GM10266 (cell line): Measurements from ENCODE around the gene FUBP1.

Source experiments
- DNase-seq: peaks from one replicate; pipeline ENCODE4 v3.0.0; 2012; ENCODE audit errors: extremely low spot score
- TF ChIP-seq, protein P1 (sequence below): IDR thresholded peaks from 2 replicates; pipeline ENCODE4 v1.5.1; 2012; ENCODE audit warnings: mild to moderate bottlenecking, low read depth; ENCODE audit not compliant: control insufficient read depth, insufficient read depth; ENCODE audit errors: missing control alignments

FUBP1 gene

DNA sequence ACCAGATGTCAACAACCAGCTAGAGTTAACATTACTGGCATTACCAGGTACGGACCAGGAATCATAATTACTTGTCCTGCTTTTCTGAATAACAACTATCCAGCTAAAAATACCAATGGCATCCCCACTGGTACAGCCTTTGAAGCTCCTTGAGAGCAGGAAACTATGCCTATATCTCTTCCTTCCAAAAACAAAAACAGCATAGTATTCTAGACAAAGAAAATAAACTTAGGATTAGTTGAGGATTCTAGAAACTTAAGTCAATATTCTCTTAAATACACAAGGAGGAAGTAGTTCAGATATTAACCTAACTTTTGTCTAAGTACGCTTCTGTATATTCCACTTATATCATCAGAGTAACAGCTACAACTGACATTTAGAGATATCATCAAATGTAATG is 3.0 kb downstream of the FUBP1 start:
- TF ChIP-seq, protein P1, sequence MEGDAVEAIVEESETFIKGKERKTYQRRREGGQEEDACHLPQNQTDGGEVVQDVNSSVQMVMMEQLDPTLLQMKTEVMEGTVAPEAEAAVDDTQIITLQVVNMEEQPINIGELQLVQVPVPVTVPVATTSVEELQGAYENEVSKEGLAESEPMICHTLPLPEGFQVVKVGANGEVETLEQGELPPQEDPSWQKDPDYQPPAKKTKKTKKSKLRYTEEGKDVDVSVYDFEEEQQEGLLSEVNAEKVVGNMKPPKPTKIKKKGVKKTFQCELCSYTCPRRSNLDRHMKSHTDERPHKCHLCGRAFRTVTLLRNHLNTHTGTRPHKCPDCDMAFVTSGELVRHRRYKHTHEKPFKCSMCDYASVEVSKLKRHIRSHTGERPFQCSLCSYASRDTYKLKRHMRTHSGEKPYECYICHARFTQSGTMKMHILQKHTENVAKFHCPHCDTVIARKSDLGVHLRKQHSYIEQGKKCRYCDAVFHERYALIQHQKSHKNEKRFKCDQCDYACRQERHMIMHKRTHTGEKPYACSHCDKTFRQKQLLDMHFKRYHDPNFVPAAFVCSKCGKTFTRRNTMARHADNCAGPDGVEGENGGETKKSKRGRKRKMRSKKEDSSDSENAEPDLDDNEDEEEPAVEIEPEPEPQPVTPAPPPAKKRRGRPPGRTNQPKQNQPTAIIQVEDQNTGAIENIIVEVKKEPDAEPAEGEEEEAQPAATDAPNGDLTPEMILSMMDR = no peak
- no peak for DNase-seq

DNA sequence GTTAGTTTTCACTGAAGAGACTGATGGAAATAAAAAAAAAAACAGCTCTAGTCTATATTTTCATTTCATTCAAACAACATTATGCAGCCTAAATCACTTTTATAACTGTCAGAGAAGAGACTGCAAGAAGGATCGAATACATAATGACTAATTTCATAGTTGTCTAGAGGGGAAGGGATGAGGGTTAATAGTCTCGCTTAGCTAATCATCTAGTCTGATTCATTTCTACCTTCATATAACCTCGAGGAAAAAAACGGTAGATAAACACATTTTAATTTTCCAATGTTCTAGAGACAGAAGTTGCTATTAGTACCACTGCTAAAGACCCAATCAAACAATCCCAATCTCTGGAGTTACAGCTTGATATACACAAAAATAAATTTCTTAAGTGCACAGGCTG is 3.5 kb downstream of the FUBP1 start:
- no peak for DNase-seq
- TF ChIP-seq, protein P1 = no peak

DNA sequence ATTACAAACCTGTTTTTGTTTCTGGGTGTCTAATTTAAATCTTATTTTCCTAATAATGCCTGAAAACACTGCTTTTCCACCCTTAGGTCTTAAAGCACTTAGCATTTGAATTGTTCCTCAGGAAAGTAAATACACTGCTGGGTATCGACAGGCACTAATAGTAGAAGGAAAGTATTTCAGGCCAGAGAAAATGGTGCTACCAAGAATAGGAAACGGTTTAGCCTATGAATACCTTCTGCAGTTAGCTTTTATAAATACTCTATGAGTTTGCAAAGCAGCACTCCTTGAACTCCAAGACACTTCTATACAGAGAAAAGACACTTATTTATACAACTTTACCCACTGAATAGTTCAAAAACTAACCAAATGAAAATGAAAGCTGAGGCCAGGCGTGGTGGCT is 6.8 kb downstream of the FUBP1 start:
- no peak for DNase-seq
- TF ChIP-seq, protein P1 = no peak

DNA sequence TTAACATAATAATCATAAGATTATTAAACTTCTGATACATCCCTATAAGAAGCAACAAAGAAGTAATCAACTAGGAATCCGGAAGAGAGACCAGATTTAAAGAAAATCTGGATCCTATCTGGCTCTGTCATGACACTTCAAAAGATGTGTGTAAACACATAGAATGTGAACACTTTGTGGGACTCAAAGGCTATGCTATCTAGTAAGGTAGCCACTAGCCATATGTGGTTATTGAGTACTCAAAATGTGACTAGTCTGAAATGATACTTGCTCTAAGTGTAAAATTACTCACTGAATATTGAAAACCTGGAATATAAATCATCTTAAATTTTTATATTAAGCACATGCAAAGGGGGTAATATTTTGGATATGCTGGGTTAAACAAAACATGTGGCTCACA is 8.7 kb downstream of the FUBP1 start:
- TF ChIP-seq, protein P1 = no peak
- no peak for DNase-seq

DNA sequence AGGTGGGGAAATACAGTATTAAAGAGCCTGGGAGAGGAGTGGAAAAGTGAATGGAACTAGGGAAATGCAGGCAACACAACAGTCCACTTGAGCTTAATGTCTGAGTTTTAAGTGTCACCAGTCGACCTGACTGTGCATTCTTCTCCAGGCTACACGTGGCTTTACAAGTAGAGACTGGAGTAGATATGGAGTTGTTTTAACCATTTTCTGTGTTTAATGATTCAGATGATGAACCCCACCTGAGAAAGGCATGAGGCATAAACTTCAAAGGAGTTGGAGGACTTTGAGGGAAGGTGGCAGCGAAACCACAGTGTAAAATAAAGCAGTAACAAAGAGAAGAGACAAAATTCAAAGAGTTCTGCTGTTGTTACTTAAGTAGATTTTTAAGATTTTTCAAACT is 12.6 kb downstream of the FUBP1 start:
- TF ChIP-seq, protein P1 = no peak

DNA sequence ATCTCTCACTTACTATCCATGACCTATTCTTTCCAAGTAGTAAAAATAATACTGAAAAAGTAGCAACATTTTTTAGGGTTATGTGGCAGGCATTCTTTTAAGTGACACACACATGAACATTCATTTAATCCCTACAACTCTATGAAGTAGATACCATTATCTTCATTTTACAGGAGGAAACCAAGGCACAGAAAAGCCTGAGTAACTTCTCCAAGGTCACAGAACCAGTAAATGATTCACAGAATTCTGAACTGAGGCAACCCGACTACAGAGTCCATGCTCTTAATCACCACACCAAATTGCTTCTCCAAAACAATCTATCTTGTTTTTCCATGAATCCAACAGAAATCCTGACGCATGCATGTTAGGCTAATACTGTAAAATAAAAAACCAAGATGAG is 17.5 kb downstream of the FUBP1 start:
- DNase-seq = no peak
- TF ChIP-seq, protein P1 = no peak

More for the DNA sequence above, 12.6 kb downstream of the FUBP1 start:
- DNase-seq = no peak

DNA sequence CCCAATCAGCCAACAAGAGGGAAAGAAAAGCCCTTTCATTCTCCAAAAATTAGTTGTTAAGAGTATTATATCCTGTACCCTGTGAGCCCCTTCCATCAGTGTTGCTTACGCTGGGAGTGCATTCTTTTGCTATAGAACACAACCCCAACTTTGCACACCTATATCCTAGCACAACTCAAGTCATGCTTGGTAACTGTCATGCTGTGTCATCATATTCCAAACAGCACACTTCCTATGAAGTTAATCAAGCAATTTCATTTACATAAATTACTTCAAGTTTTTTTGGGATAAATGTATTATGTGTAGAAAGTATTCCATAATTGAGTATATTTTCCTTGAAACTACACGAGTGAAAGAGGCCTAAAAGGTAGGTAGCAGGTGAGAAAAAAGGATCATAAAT is 20.0 kb downstream of the FUBP1 start:
- DNase-seq = no peak
- TF ChIP-seq, protein P1 = no peak

DNA sequence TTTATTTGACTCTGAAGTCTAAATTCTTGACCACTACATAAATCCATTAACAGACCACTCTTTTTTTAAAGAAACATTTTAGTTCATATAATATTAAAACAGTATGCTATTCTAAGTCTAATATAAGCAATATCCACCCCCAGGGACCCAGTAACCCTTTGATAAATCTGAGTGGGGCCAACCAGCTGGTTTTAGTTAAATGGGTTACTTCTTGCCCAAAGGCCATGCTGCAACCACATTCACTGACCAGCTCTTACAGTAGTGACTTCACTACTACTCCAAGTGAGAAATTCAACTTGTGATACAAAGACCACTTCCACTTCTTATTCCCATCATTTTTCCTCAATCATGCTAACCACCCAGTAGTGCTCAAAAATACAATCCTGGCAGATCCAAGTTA is 20.5 kb downstream of the FUBP1 start:
- TF ChIP-seq, protein P1 = no peak
- DNase-seq = no peak
